Vagina (tissue), 2 donors: Measurements from ENCODE around the gene C12orf57. TPM values are rescaled to one million over a fixed set of nuclear protein-coding genes. Genes with fewer than 3 reads are reported as not detected.

Source experiments
- DNase-seq, 2 donors: peaks; one replicate each; pipeline ENCODE4 v3.0.0-alpha.2; 2017; ENCODE audit errors: extremely low spot score in 2 of 2
- H3K27ac ChIP-seq: fragments of 200-600 bp; sonication (generic); one replicate; pipeline ENCODE4 v1.5.1; 2019
- H3K27me3 ChIP-seq: fragments of 200-600 bp; sonication (generic); one replicate; pipeline ENCODE4 v1.5.1; 2019
- H3K36me3 ChIP-seq, 2 donors: fragments of 200-600 bp; sonication (generic); one replicate each; pipeline ENCODE4 v1.5.1; 2017 to 2019
- H3K4me1 ChIP-seq: fragments of 200-600 bp; sonication (generic); one replicate; pipeline ENCODE4 v1.5.1; 2019
- H3K4me3 ChIP-seq, 2 donors: fragments of 200-600 bp; sonication (generic); 1 replicate in 1 of 2; 2 replicates in 1 of 2; pipeline ENCODE4 v1.5.1; 2016 to 2019
- H3K9me3 ChIP-seq: fragments of 200-600 bp; sonication (generic); one replicate; pipeline ENCODE4 v1.5.1; 2019
- CTCF ChIP-seq, 3 experiments: fragments of 450-650 bp in 2 of 3; fragments of 200-600 bp in 1 of 3; sonication (generic) in 1 of 3; IDR thresholded peaks; one replicate each; pipeline ENCODE4 v1.5.1; 2017 to 2019; ENCODE audit warnings: antibody characterized with exemption in 3 of 3, mild to moderate bottlenecking in 2 of 3, moderate library complexity in 2 of 3
- POLR2A ChIP-seq, 2 donors: fragments of 450-650 bp; IDR thresholded peaks; one replicate each; pipeline ENCODE4 v1.6.1; 2017; ENCODE audit warnings: antibody characterized with exemption in 2 of 2, mild to moderate bottlenecking in 2 of 2, moderate library complexity in 2 of 2
- POLR2AphosphoS5 ChIP-seq, 2 donors: sonication (generic); formaldehyde crosslinking; IDR thresholded peaks; one replicate each; pipeline ENCODE4 v1.9.0; 2017; ENCODE audit warnings: antibody characterized with exemption in 2 of 2, mild to moderate bottlenecking in 2 of 2, low read depth in 1 of 2; ENCODE audit not compliant: insufficient read depth in 1 of 2
- intact Hi-C: fragments of 100-400 bp; cut with DNase I; formaldehyde crosslinking; loops from one replicate; pipeline ENCODE4 v1.15.1; 2023
- total RNA-seq: library from RNA; depleted of rRNA; stranded (reverse); fragments of >200 nt; gene quantifications from one replicate; pipeline ENCODE4 v1.2.3, GENCODE V29; 2016

C12orf57 gene
- total RNA-seq, 1 donor from 2014 or later: 760 TPM

DNA sequence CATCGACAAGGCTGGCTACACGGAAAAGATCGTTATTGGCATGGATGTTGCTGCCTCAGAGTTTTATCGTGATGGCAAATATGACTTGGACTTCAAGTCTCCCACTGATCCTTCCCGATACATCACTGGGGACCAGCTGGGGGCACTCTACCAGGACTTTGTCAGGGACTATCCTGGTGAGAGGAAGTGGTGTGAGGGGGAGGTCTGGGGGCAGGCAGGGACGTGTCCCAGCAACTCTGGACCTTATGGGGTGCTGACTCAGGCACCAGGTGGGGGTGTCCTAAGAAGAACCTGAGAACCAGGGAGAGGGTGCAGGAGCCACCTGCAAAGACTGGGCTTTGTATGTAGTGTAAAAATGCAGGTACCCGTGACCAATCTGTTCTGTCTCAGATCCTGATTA, 24.2 kb upstream of the C12orf57 start:
- no peak for TF ChIP-seq POLR2A (IDR thresholded peaks at IDR 0.05)
- no peak for TF ChIP-seq CTCF (IDR thresholded peaks at IDR 0.05)
- TF ChIP-seq POLR2AphosphoS5 (IDR thresholded peaks at IDR 0.05; ENCODE audit: insufficient read depth in 1 of 2, low read depth in 1 of 2): no peak
- H3K4me3 ChIP-seq: no peak overlapping the region
- no peak for DNase-seq
- peaks cover 0 to 10% of the 10 kb centered on the region in 2 donors for H3K36me3 ChIP-seq
- no peaks in the 10 kb centered on the region for H3K9me3 ChIP-seq
- no peaks in the 10 kb centered on the region for H3K27me3 ChIP-seq
- intact Hi-C loops: no loop called here
- H3K27ac ChIP-seq: no peak overlapping the region
- H3K4me1 ChIP-seq: peaks cover 20% of the 10 kb centered on the region

- H3K27me3 ChIP-seq: no peaks in the 10 kb centered on the region
- TF ChIP-seq CTCF (IDR thresholded peaks at IDR 0.05) (no peak), POLR2AphosphoS5 (IDR thresholded peaks at IDR 0.05; ENCODE audit: insufficient read depth in 1 of 2, low read depth in 1 of 2) (no peak), POLR2A (IDR thresholded peaks at IDR 0.05) (no peak)
- no peak for DNase-seq
- no peaks in the 10 kb centered on the region for H3K9me3 ChIP-seq
- intact Hi-C loops: no loop called here
- H3K4me1 ChIP-seq: peaks cover 23% of the 10 kb centered on the region
- H3K36me3 ChIP-seq: peaks cover 0 to 10% of the 10 kb centered on the region in 2 donors
- no peak overlapping the region for H3K4me3 ChIP-seq
- H3K27ac ChIP-seq: no peak overlapping the region
Measured at GRCh38 chr12:6921539-6921938, 22.3 kb upstream of the C12orf57 start.

GRCh38 chr12:6921996-6922946, 21.6 kb upstream of the C12orf57 start:
- Histone ChIP-seq H3K36me3 (peaks cover 0 to 10% of the 10 kb centered on the region in 2 donors), H3K9me3 (no peaks in the 10 kb centered on the region), H3K27ac (no peak overlapping the region), H3K27me3 (no peaks in the 10 kb centered on the region), H3K4me3 (no peak overlapping the region), H3K4me1 (peaks cover 30% of the 10 kb centered on the region)
- intact Hi-C loops: no loop called here
- TF ChIP-seq CTCF (IDR thresholded peaks at IDR 0.05): no peak
- TF ChIP-seq POLR2AphosphoS5 (IDR thresholded peaks at IDR 0.05; ENCODE audit: insufficient read depth in 1 of 2, low read depth in 1 of 2): no peak
- no peak for TF ChIP-seq POLR2A (IDR thresholded peaks at IDR 0.05)
- no peak for DNase-seq

DNA sequence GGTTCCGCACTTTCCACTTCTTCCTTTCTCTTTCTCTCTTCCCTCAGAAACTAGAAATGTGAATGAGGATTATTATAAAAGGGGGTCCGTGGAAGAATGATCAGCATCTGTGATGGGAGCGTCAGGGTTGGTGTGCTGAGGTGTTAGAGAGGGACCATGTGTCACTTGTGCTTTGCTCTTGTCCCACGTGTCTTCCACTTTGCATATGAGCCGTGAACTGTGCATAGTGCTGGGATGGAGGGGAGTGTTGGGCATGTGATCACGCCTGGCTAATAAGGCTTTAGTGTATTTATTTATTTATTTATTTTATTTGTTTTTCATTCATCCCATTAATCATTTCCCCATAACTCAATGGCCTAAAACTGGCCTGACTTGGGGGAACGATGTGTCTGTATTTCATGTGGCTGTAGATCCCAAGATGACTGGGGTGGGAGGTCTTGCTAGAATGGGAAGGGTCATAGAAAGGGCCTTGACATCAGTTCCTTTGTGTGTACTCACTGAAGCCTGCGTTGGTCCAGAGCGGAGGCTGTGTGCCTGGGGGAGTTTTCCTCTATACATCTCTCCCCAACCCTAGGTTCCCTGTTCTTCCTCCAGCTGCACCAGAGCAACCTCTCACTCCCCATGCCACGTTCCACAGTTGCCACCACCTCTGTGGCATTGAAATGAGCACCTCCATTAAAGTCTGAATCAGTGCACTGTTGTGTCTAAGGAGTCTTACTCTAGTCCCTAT, 20.7 kb upstream of the C12orf57 start:
- Histone ChIP-seq H3K9me3 (no peaks in the 10 kb centered on the region), H3K27ac (no peak overlapping the region), H3K4me1 (peaks cover 31% of the 10 kb centered on the region), H3K36me3 (peaks cover 0 to 10% of the 10 kb centered on the region in 2 donors), H3K4me3 (no peak overlapping the region), H3K27me3 (no peaks in the 10 kb centered on the region)
- intact Hi-C loops: no loop called here
- no peak for DNase-seq
- no peak for TF ChIP-seq CTCF (IDR thresholded peaks at IDR 0.05)
- TF ChIP-seq POLR2AphosphoS5 (IDR thresholded peaks at IDR 0.05; ENCODE audit: insufficient read depth in 1 of 2, low read depth in 1 of 2): no peak
- TF ChIP-seq POLR2A (IDR thresholded peaks at IDR 0.05): no peak
